GM06990 (cell line): ENCODE measurements around the gene FRMD5.
"Not testable (repeated sequence)": the region's sequence is repeated elsewhere in the genome, so short reads cannot be mapped to it uniquely, and the experiment has no call there.

ENCODE experiments used
- DNase-seq: peaks from one replicate; pipeline ENCODE4 v3.0.0-alpha.2; 2011; ENCODE audit not compliant: insufficient read length; ENCODE audit errors: extremely low read depth
- H3K27me3 ChIP-seq: replicated peaks from 2 replicates; pipeline ENCODE4 v1.6.0; 2011; ENCODE audit warnings: low read length; ENCODE audit not compliant: control insufficient read depth, insufficient read depth
- H3K36me3 ChIP-seq: 2 replicates; pipeline ENCODE4 v1.5.1; 2011; ENCODE audit warnings: low read length; ENCODE audit not compliant: control insufficient read depth, insufficient read depth
- H3K4me3 ChIP-seq: replicated peaks from 2 replicates; pipeline ENCODE4 v1.5.1; 2011; ENCODE audit warnings: low read depth, mild to moderate bottlenecking, control low read depth, low read length
- TF ChIP-seq, protein P1 (sequence below): IDR thresholded peaks from 2 replicates; pipeline ENCODE4 v1.5.1; 2011; ENCODE audit warnings: low read length, control low read depth, mild to moderate bottlenecking, inconsistent platforms; ENCODE audit not compliant: insufficient read depth, poor library complexity, severe bottlenecking

FRMD5 gene

DNA sequence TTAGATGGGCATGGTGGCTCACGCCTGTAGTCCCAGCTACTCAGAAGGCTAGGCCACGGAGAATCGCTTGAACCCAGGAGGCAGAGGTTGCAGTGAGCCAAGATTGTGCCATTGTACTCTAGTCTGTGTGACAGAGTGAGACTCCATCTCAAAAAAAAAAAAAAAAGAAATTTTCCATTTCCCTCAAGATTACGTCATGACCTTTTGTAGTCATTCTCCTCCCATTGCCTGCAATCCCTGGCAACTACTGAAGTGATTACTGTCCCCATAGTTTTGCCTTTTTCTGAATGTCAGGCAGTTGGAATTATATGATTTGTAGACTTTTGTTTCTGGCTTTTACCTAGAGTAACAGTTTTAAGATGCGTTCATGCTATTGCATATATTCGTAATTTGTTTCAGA is 340.3 kb downstream of the FRMD5 start:
- Histone ChIP-seq H3K36me3 (peaks cover 4% of the 10 kb centered on the region), H3K4me3 (no peak overlapping the region), H3K27me3 (no peaks in the 10 kb centered on the region)
- no peak for DNase-seq
- TF ChIP-seq, protein P1, sequence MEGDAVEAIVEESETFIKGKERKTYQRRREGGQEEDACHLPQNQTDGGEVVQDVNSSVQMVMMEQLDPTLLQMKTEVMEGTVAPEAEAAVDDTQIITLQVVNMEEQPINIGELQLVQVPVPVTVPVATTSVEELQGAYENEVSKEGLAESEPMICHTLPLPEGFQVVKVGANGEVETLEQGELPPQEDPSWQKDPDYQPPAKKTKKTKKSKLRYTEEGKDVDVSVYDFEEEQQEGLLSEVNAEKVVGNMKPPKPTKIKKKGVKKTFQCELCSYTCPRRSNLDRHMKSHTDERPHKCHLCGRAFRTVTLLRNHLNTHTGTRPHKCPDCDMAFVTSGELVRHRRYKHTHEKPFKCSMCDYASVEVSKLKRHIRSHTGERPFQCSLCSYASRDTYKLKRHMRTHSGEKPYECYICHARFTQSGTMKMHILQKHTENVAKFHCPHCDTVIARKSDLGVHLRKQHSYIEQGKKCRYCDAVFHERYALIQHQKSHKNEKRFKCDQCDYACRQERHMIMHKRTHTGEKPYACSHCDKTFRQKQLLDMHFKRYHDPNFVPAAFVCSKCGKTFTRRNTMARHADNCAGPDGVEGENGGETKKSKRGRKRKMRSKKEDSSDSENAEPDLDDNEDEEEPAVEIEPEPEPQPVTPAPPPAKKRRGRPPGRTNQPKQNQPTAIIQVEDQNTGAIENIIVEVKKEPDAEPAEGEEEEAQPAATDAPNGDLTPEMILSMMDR: no peak

DNA sequence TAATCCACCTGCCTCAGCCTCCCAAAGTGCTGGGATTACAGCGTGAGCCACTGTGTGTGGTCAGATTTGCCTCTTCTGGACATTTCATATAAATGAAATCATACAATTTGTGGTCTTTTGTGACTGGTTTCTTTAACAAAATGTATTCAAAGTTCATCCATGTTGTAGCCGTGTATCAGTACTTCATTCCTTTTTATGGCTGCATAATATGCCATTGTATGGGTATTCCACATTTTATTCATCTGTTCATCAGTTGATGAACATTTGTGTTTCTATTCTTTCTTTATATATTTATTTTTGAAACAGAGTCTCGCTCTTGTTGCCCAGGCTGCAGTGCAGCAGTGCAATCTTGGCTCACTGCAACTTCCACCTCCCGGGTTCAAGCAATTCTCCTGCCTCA is 342.5 kb downstream of the FRMD5 start:
- Histone ChIP-seq H3K4me3 (no peak overlapping the region), H3K36me3 (peaks cover 4% of the 10 kb centered on the region)
- TF ChIP-seq, protein P1: no peak

DNA sequence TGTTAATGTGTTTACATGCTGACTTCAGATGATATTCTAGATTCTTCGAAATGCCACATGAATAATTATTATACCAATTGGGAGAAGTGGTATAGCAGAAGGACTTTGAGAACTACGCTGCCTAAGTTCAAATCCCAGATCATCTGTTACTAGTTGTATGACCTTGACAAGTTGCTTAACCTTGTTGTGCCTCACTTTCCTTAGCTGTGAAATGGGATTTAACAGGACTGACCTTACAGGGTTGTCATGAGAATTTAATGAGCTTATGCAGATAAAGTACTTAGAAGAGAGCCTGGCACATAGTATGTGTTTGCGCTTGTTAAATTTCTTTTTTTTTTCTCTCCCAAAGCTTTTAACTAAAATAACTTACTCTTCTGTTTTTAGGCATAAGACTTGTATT is 343.8 kb downstream of the FRMD5 start:
- TF ChIP-seq, protein P1: no peak
- H3K4me3 ChIP-seq: no peak overlapping the region
- H3K27me3 ChIP-seq: no peaks in the 10 kb centered on the region
- H3K36me3 ChIP-seq: peaks cover 4% of the 10 kb centered on the region
- no peak for DNase-seq

More for the DNA sequence above, 342.5 kb downstream of the FRMD5 start:
- no peak for DNase-seq
- no peaks in the 10 kb centered on the region for H3K27me3 ChIP-seq

DNA sequence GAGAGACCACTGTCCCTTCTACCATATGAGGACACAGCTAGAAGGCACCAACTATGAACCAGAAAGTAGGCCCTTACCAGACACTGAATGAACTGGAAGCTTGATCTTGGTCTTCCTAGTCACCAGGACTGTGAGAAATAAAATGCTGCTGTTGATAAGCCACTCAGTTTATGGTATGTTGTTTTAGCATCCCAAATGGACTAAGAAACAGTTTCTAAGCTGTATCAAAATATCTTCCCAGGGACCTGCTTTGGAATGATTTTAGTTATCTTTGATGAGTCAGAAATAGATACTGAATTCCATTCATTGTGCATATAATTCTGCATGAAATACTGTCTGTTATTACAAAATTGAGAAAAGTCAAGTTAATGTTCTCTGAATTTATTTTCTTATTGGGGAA is 349.6 kb downstream of the FRMD5 start:
- TF ChIP-seq, protein P1: no peak
- no peak overlapping the region for H3K4me3 ChIP-seq
- DNase-seq: no peak
- no peaks in the 10 kb centered on the region for H3K36me3 ChIP-seq
- no peaks in the 10 kb centered on the region for H3K27me3 ChIP-seq

DNA sequence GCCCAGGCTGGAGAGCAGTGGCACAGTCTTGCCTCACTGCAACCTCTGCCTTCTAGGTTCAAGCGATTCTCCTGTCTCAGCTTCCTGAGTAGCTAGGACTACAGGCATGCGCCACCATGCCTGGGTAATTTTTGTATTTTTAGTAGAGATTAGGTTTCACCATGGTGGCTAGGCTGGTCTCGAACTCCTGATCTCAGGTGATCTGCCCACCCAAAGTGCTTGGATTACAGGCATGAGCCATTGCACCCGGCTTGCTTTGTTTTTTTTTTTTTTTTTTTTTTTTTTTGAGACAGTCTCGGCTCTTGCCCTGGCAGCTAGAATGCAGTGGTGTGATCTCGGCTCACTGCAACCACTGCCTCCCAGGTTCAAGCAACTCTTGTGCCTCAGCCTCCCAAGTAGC is 362.6 kb downstream of the FRMD5 start:
- not testable (repeated sequence) for H3K27me3 ChIP-seq, H3K36me3 ChIP-seq, DNase-seq, H3K4me3 ChIP-seq

DNA sequence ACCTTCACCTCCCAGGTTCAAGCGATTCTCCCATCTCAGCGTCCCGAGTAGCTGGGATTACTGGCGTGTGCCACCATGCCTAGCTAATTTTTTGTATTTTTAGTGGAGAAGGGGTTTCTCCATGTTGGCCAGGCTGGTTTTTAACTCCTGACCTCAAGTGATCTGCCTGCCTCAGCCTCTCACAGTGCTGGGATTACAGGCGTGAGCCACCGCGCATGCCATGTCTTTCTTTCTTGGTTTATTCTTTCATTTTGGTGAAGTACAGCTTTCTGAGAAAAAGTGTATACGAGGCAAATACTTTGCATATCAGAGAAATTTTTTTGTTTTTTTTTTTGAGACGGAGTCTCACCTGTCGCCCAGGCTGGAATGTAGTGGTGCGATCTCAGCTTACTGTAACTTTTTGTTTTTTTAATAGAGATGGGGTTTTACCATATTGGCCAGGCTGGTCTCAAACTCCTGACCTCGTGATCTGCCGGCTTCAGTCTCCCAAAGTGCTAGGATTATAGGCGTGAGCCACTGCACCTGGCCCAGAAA is 363.5 kb downstream of the FRMD5 start:
- not testable (repeated sequence) for DNase-seq, H3K27me3 ChIP-seq, H3K4me3 ChIP-seq, H3K36me3 ChIP-seq

DNA sequence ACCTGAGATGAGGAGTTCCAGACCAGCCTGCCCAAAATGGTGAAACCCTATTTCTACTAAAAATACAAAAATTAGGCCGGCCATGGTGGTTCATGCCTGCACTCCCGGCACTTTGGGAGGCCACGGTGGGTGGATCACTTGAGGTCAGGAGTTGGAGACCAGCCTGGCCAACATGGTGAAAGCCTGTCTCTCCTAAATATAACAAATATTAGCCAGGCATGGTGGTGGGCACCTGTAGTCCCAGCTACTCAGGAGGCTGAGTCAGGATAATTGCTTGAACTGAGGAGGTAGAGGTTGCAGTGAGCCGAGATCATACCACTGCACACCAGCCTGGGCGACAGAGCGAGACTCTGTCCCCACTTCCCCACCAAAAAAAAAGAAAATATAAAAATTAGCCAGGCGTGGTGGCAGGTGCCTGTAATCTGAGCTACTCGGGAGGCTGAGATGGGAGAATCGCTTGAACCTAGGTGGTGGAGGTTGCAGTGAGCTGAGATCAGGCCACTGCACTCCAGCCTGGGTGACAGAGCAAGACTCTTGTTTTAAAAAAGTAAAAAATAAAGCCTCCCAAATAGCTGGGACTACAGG is 364.3 kb downstream of the FRMD5 start:
- DNase-seq, H3K36me3 ChIP-seq, H3K4me3 ChIP-seq, H3K27me3 ChIP-seq: not testable (repeated sequence)

DNA sequence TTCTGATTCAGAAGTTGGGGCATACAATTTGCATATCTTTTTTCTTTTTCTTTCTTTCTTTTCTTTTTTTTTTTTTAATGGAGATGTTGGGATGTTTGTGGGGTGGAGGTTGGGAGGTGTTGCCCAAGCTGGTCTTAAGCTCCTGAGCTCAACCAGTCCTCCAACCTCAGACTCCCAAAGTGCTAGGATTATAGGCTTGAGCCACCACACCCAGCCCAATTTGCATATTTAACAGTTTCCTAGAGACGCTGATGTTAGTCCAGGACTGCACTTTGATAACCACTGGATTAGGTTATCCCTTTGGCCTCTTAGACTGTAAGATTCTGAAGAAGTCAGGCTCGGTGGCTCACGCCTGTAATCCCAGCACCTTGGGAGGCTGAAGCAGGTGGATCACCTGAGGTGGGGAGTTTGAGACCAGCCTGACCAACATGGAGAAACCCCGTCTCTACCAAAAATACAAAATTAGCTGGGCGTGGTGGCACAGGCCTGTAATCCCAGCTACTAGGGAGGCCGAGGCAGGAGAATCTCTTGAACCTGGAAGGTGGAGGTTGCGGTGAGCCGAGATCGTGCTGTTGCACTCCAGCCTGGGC is 365.0 kb downstream of the FRMD5 start:
- H3K36me3 ChIP-seq, H3K4me3 ChIP-seq, DNase-seq: not testable (repeated sequence)

More for the DNA sequence above, 365.0 kb downstream of the FRMD5 start:
- not testable (repeated sequence) for H3K27me3 ChIP-seq
